OCI-LY1 (cell line): ENCODE data around the gene RASL12.

ENCODE experiments used
- H2AFZ ChIP-seq: fragments of 200-600 bp; sonication (generic), shearing (Covaris generic); 2 replicates; pipeline ENCODE4 v1.6.0; 2014; ENCODE audit warnings: antibody characterized with exemption, mild to moderate bottlenecking, low read length
- H3F3A ChIP-seq: fragments of 200-600 bp; sonication (generic), shearing (Covaris generic); 2 replicates; pipeline ENCODE4 v1.6.0; 2014; ENCODE audit warnings: mild to moderate bottlenecking, antibody characterized with exemption, low read length, moderate library complexity; ENCODE audit not compliant: insufficient read depth
- H3K27ac ChIP-seq: fragments of 200-600 bp; sonication (generic); 2 replicates; pipeline ENCODE4 v1.5.1; 2014; ENCODE audit warnings: low read length, mixed run types, mild to moderate bottlenecking, low read depth; ENCODE audit not compliant: poor library complexity, severe bottlenecking
- H3K27me3 ChIP-seq: fragments of 200-600 bp; sonication (generic); 2 replicates; pipeline ENCODE4 v1.6.0; 2014; ENCODE audit warnings: antibody characterized with exemption, mild to moderate bottlenecking, low read length, moderate library complexity; ENCODE audit not compliant: insufficient read depth
- H3K36me3 ChIP-seq: fragments of 200-600 bp; sonication (generic); 2 replicates; pipeline ENCODE4 v1.6.1; 2014; ENCODE audit warnings: mild to moderate bottlenecking, antibody characterized with exemption, low read length, moderate library complexity, mixed read lengths; ENCODE audit not compliant: insufficient read depth
- H3K4me1 ChIP-seq: fragments of 200-600 bp; sonication (generic); 2 replicates; pipeline ENCODE4 v1.5.1; 2014; ENCODE audit warnings: mild to moderate bottlenecking, low read length, moderate library complexity; ENCODE audit not compliant: insufficient read depth, severe bottlenecking
- H3K4me2 ChIP-seq: fragments of 200-600 bp; sonication (generic), shearing (Covaris generic); 2 replicates; pipeline ENCODE4 v1.6.1; 2014; ENCODE audit warnings: low read length
- H3K4me3 ChIP-seq: fragments of 200-600 bp; sonication (generic); 2 replicates; pipeline ENCODE4 v1.5.1; 2014; ENCODE audit warnings: low read length, low read depth, mild to moderate bottlenecking, mixed read lengths; ENCODE audit not compliant: poor library complexity, severe bottlenecking
- H3K79me2 ChIP-seq: fragments of 200-600 bp; shearing (Covaris generic); 2 replicates; pipeline ENCODE4 v1.6.1; 2016; ENCODE audit warnings: mixed run types, low read length, mixed read lengths; ENCODE audit not compliant: insufficient read depth
- H3K9ac ChIP-seq: fragments of 200-600 bp; sonication (generic), shearing (Covaris generic); 2 replicates; pipeline ENCODE4 v1.6.1; 2014; ENCODE audit warnings: mild to moderate bottlenecking, low read length, mixed read lengths
- H3K9me2 ChIP-seq: fragments of 200-600 bp; sonication (generic), shearing (Covaris generic); 2 replicates; pipeline ENCODE4 v1.6.1; 2014; ENCODE audit warnings: low read depth, mild to moderate bottlenecking, low read length, mixed read lengths
- H3K9me3 ChIP-seq: fragments of 200-600 bp; shearing (Covaris generic); 2 replicates; pipeline ENCODE4 v1.6.1; 2014; ENCODE audit warnings: low read length, mixed read lengths
- H4K20me1 ChIP-seq: fragments of 200-600 bp; sonication (generic), shearing (Covaris generic); 2 replicates; pipeline ENCODE4 v1.6.0; 2016; ENCODE audit warnings: mild to moderate bottlenecking, low read length; ENCODE audit not compliant: insufficient read depth
- CTCF ChIP-seq: fragments of 200-600 bp; sonication (generic), shearing (Covaris generic); IDR thresholded peaks from 2 replicates; pipeline ENCODE4 v1.5.1; 2017; ENCODE audit warnings: mild to moderate bottlenecking, antibody characterized with exemption, low read length, moderate library complexity, mixed read lengths
- EZH2 ChIP-seq: fragments of 200-600 bp; sonication (generic), shearing (Covaris generic); IDR thresholded peaks from 2 replicates; pipeline ENCODE4 v1.8.0; 2017; ENCODE audit warnings: borderline replicate concordance, mixed run types, mild to moderate bottlenecking, antibody characterized with exemption, low read length, moderate library complexity, mixed read lengths

The RASL12 gene

GRCh38 chr15:65038836-65039235, 29.0 kb downstream of the RASL12 start:
- TF ChIP-seq CTCF (no peak), EZH2 (no peak)
- H3K36me3 ChIP-seq, result no peaks in the 10 kb centered on the region
- no peaks in the 10 kb centered on the region for H3K9me2 ChIP-seq
- H3K9ac ChIP-seq, result no peak overlapping the region
- H4K20me1 ChIP-seq, result no peaks in the 10 kb centered on the region
- no peak overlapping the region for H3K4me2 ChIP-seq
- H3K9me3 ChIP-seq, result no peaks in the 10 kb centered on the region
- no peaks in the 10 kb centered on the region for H3K79me2 ChIP-seq
- no peaks in the 10 kb centered on the region for H3K4me1 ChIP-seq
- H3K27me3 ChIP-seq, result no peaks in the 10 kb centered on the region; the same call in 1 of the 2 replicates
- no peak overlapping the region for H3K4me3 ChIP-seq
- no peak overlapping the region for H3K27ac ChIP-seq
- H3F3A ChIP-seq, result no peaks in the 10 kb centered on the region
- no peak overlapping the region for H2AFZ ChIP-seq

- no peak overlapping the region for H3K4me3 ChIP-seq
- no peaks in the 10 kb centered on the region for H3K9me2 ChIP-seq
- H3F3A ChIP-seq, result no peaks in the 10 kb centered on the region
- no peaks in the 10 kb centered on the region for H4K20me1 ChIP-seq
- no peak overlapping the region for H3K9ac ChIP-seq
- H2AFZ ChIP-seq, result no peak overlapping the region
- H3K79me2 ChIP-seq, result no peaks in the 10 kb centered on the region
- no peaks in the 10 kb centered on the region for H3K36me3 ChIP-seq
- H3K4me1 ChIP-seq, result no peaks in the 10 kb centered on the region
- TF ChIP-seq EZH2 (no peak), CTCF (no peak)
- no peak overlapping the region for H3K4me2 ChIP-seq
- H3K27me3 ChIP-seq, result no peaks in the 10 kb centered on the region; the same call in 1 of the 2 replicates
- H3K9me3 ChIP-seq, result no peaks in the 10 kb centered on the region
- no peak overlapping the region for H3K27ac ChIP-seq
Measured at GRCh38 chr15:65038428-65038827, 29.4 kb downstream of the RASL12 start.

GRCh38 chr15:65037309-65037708, 30.5 kb downstream of the RASL12 start:
- H3K27ac ChIP-seq, result no peak overlapping the region
- H3K79me2 ChIP-seq, result no peaks in the 10 kb centered on the region
- H2AFZ ChIP-seq, result no peak overlapping the region
- H3K27me3 ChIP-seq, result no peaks in the 10 kb centered on the region; the same call in 1 of the 2 replicates
- H3K4me1 ChIP-seq, result peaks cover 3% of the 10 kb centered on the region
- TF ChIP-seq EZH2, result no peak
- no peak for TF ChIP-seq CTCF
- no peak overlapping the region for H3K4me2 ChIP-seq
- H3K9me2 ChIP-seq, result no peaks in the 10 kb centered on the region
- no peaks in the 10 kb centered on the region for H3F3A ChIP-seq
- no peaks in the 10 kb centered on the region for H3K9me3 ChIP-seq
- H4K20me1 ChIP-seq, result no peaks in the 10 kb centered on the region
- H3K36me3 ChIP-seq, result no peaks in the 10 kb centered on the region
- H3K9ac ChIP-seq, result no peak overlapping the region
- no peak overlapping the region for H3K4me3 ChIP-seq
